HepG2 (cell line): Measurements from ENCODE around the gene STX10. TPM values are rescaled to one million over a fixed set of nuclear protein-coding genes. Genes with fewer than 3 reads are reported as not detected.

Source experiments
- AGO2 ChIP-seq: fragments of 200-400 bp; formaldehyde crosslinking; optimal IDR thresholded peaks from 2 replicates; pipeline ENCODE3; 2017; ENCODE audit warnings: mild to moderate bottlenecking, low read depth, low read length, moderate library complexity
- KDM5B ChIP-seq: sonication (generic); formaldehyde crosslinking; IDR thresholded peaks from 2 replicates; pipeline ENCODE4 v1.4.0; 2020; ENCODE audit warnings: missing genetic modification reagents, mild to moderate bottlenecking, borderline replicate concordance
- MYC ChIP-seq: sonication (generic); formaldehyde crosslinking; IDR thresholded peaks from 2 replicates; pipeline ENCODE4 v1.9.0; 2021; ENCODE audit warnings: missing genetic modification reagents, borderline replicate concordance
- NR2F6 ChIP-seq, 2 experiments: IDR thresholded peaks; 2 replicates each; pipeline ENCODE4 v1.6.1; 2016; ENCODE audit warnings: antibody characterized with exemption in 1 of 2, mild to moderate bottlenecking in 1 of 2
- RBFOX2 ChIP-seq: fragments of 200-400 bp; formaldehyde crosslinking; IDR thresholded peaks from 2 replicates; pipeline ENCODE4 v1.6.1; 2017; ENCODE audit warnings: low read depth, mild to moderate bottlenecking, low read length
- SIN3A ChIP-seq: IDR thresholded peaks from 2 replicates; pipeline ENCODE4 v1.6.1; 2011; ENCODE audit warnings: low read depth, mild to moderate bottlenecking, control low read depth, low read length, borderline replicate concordance
- SP140L ChIP-seq: sonication (generic); formaldehyde crosslinking; IDR thresholded peaks from 2 replicates; pipeline ENCODE4 v1.4.0; 2020; ENCODE audit warnings: missing genetic modification reagents, borderline replicate concordance
- ZNF225 ChIP-seq: sonication (generic); formaldehyde crosslinking; IDR thresholded peaks from 2 replicates; pipeline ENCODE4 v1.4.0; 2020; ENCODE audit warnings: mild to moderate bottlenecking, missing genetic modification reagents
- ZNF484 ChIP-seq: sonication (generic); formaldehyde crosslinking; IDR thresholded peaks from 2 replicates; pipeline ENCODE4 v1.5.1; 2020; ENCODE audit warnings: mild to moderate bottlenecking, low read depth, missing genetic modification reagents, borderline replicate concordance
- ZNF558 ChIP-seq: sonication (generic); formaldehyde crosslinking; IDR thresholded peaks from 2 replicates; pipeline ENCODE4 v1.9.0; 2022; ENCODE audit warnings: mild to moderate bottlenecking, missing genetic modification reagents, borderline replicate concordance
- ZNF703 ChIP-seq: sonication (generic); formaldehyde crosslinking; IDR thresholded peaks from 2 replicates; pipeline ENCODE4 v1.5.1; 2020; ENCODE audit warnings: missing genetic modification reagents, mild to moderate bottlenecking, moderate library complexity, borderline replicate concordance
- polyA plus RNA-seq, 8 experiments: library from polyadenylated mRNA; depleted of rRNA in 3 of 8; stranded (reverse) in 7 of 8; unstranded in 1 of 8; fragments of >200 nt; fragmentation: Illumina TruSeq in 4 of 8; extraction: Trizol in 4 of 8; gene quantifications; 2 replicates each; pipeline versions ENCODE4 v1.2.1 to v1.2.3, GENCODE V29; 2011 to 2016; ENCODE audit warnings: low read depth in 4 of 8, missing spikeins in 1 of 8, mixed read lengths in 1 of 8; ENCODE audit not compliant: insufficient read depth in 1 of 8
- total RNA-seq, 5 experiments: library from RNA; depleted of rRNA; stranded (reverse); fragments of >200 nt; fragmentation: Illumina TruSeq; extraction: Trizol; gene quantifications; 2 replicates each; pipeline ENCODE4 v1.2.3, GENCODE V29; 2016; ENCODE audit warnings: low read depth in 1 of 5
- TF ChIP-seq, protein P1 (sequence below): sonication (generic); formaldehyde crosslinking; IDR thresholded peaks from 2 replicates; pipeline ENCODE4 v1.9.0; 2022; ENCODE audit warnings: low read depth, missing genetic modification reagents
- TF ChIP-seq, protein P2 (sequence below): sonication (generic); formaldehyde crosslinking; IDR thresholded peaks from 2 replicates; pipeline ENCODE4 v1.5.1; 2020; ENCODE audit warnings: missing genetic modification reagents, mild to moderate bottlenecking, borderline replicate concordance
- TF ChIP-seq, protein P3 (sequence below): sonication (generic); formaldehyde crosslinking; IDR thresholded peaks from 2 replicates; pipeline ENCODE4 v1.4.0; 2020; ENCODE audit warnings: low read depth, missing genetic modification reagents
- TF ChIP-seq, protein P4 (sequence below): sonication (generic); formaldehyde crosslinking; IDR thresholded peaks from 2 replicates; pipeline ENCODE4 v1.4.0; 2020; ENCODE audit warnings: missing genetic modification reagents
- TF ChIP-seq, protein P5 (sequence below): sonication (generic); formaldehyde crosslinking; IDR thresholded peaks from 2 replicates; pipeline ENCODE4 v1.4.0; 2020; ENCODE audit warnings: missing genetic modification reagents
- TF ChIP-seq, protein P6 (sequence below): sonication (generic); formaldehyde crosslinking; IDR thresholded peaks from 2 replicates; pipeline ENCODE4 v1.5.0; 2020; ENCODE audit warnings: mild to moderate bottlenecking, missing genetic modification reagents

STX10 gene
- total and polyA plus RNA-seq, 2 of the 13 experiments (the other 11 are each of a cell fraction or from before 2014, with no cell fraction given), result 47.9 to 66.4 TPM

DNA sequence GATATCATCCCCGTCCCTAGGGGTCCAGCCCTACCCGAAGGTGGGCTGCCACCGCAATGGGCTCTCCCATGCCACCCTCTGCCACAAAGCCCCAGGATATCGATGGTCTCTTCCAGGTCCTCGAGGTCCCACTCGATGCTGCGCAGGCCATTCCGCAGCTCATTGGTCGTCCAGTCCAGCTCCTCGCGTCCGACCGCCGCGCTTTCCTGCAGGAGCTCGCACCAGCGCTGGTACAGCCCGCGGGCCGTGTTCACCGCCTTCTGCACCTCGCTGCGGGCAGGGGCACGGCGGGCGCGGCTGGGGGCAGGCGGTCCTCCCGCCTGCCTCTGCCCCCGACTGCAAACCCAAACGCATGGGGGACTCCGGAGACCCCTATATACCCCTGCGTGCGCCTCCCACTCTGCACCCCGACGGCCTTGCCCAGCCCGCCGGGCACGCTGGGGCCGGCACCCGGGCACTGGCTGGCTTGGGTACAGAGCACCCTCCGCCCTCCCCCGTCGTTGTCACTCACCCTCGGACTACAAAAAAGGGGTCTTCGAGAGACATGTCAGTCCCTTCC is 468 bp downstream of the STX10 start (continued):
- TF ChIP-seq, protein P1, sequence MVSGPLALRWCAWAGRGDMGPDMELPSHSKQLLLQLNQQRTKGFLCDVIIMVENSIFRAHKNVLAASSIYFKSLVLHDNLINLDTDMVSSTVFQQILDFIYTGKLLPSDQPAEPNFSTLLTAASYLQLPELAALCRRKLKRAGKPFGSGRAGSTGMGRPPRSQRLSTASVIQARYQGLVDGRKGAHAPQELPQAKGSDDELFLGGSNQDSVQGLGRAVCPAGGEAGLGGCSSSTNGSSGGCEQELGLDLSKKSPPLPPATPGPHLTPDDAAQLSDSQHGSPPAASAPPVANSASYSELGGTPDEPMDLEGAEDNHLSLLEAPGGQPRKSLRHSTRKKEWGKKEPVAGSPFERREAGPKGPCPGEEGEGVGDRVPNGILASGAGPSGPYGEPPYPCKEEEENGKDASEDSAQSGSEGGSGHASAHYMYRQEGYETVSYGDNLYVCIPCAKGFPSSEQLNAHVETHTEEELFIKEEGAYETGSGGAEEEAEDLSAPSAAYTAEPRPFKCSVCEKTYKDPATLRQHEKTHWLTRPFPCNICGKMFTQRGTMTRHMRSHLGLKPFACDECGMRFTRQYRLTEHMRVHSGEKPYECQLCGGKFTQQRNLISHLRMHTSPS (CRISPR knock-in tag), result peak; percentile 79; the same call in 1 of the 2 replicates
- TF ChIP-seq SIN3A, result peak; percentile 35; the same call in 1 of the 2 replicates
- TF ChIP-seq, protein P2, sequence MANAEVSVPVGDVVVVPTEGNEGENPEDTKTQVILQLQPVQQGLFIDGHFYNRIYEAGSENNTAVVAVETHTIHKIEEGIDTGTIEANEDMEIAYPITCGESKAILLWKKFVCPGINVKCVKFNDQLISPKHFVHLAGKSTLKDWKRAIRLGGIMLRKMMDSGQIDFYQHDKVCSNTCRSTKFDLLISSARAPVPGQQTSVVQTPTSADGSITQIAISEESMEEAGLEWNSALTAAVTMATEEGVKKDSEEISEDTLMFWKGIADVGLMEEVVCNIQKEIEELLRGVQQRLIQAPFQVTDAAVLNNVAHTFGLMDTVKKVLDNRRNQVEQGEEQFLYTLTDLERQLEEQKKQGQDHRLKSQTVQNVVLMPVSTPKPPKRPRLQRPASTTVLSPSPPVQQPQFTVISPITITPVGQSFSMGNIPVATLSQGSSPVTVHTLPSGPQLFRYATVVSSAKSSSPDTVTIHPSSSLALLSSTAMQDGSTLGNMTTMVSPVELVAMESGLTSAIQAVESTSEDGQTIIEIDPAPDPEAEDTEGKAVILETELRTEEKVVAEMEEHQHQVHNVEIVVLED (CRISPR knock-in tag), result no peak
- peak; percentile 90; the same call in 1 of the 2 replicates for TF ChIP-seq ZNF558 (CRISPR knock-in tag)
- peak; percentile 31 for TF ChIP-seq AGO2
- peak; percentile 43; the same call in 1 of the 2 replicates for TF ChIP-seq ZNF703
- peak; percentile 69 for TF ChIP-seq RBFOX2
- TF ChIP-seq, protein P3, sequence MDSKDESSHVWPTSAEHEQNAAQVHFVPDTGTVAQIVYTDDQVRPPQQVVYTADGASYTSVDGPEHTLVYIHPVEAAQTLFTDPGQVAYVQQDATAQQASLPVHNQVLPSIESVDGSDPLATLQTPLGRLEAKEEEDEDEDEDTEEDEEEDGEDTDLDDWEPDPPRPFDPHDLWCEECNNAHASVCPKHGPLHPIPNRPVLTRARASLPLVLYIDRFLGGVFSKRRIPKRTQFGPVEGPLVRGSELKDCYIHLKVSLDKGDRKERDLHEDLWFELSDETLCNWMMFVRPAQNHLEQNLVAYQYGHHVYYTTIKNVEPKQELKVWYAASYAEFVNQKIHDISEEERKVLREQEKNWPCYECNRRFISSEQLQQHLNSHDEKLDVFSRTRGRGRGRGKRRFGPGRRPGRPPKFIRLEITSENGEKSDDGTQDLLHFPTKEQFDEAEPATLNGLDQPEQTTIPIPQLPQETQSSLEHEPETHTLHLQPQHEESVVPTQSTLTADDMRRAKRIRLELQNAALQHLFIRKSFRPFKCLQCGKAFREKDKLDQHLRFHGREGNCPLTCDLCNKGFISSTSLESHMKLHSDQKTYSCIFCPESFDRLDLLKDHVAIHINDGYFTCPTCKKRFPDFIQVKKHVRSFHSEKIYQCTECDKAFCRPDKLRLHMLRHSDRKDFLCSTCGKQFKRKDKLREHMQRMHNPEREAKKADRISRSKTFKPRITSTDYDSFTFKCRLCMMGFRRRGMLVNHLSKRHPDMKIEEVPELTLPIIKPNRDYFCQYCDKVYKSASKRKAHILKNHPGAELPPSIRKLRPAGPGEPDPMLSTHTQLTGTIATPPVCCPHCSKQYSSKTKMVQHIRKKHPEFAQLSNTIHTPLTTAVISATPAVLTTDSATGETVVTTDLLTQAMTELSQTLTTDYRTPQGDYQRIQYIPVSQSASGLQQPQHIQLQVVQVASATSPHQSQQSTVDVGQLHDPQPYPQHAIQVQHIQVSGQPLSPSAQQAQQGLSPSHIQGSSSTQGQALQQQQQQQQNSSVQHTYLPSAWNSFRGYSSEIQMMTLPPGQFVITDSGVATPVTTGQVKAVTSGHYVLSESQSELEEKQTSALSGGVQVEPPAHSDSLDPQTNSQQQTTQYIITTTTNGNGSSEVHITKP (CRISPR knock-in tag), result peak; percentile 93
- no peak for TF ChIP-seq ZNF225 (CRISPR knock-in tag)
- TF ChIP-seq, protein P4, sequence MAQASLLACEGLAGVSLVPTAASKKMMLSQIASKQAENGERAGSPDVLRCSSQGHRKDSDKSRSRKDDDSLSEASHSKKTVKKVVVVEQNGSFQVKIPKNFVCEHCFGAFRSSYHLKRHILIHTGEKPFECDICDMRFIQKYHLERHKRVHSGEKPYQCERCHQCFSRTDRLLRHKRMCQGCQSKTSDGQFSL (CRISPR knock-in tag), result no peak
- TF ChIP-seq KDM5B (CRISPR knock-in tag), result peak; percentile 58; the same call in 1 of the 2 replicates
- TF ChIP-seq, protein P5, sequence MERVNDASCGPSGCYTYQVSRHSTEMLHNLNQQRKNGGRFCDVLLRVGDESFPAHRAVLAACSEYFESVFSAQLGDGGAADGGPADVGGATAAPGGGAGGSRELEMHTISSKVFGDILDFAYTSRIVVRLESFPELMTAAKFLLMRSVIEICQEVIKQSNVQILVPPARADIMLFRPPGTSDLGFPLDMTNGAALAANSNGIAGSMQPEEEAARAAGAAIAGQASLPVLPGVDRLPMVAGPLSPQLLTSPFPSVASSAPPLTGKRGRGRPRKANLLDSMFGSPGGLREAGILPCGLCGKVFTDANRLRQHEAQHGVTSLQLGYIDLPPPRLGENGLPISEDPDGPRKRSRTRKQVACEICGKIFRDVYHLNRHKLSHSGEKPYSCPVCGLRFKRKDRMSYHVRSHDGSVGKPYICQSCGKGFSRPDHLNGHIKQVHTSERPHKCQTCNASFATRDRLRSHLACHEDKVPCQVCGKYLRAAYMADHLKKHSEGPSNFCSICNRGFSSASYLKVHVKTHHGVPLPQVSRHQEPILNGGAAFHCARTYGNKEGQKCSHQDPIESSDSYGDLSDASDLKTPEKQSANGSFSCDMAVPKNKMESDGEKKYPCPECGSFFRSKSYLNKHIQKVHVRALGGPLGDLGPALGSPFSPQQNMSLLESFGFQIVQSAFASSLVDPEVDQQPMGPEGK (CRISPR knock-in tag), result peak; percentile 23; the same call in 1 of the 2 replicates
- TF ChIP-seq, protein P6, sequence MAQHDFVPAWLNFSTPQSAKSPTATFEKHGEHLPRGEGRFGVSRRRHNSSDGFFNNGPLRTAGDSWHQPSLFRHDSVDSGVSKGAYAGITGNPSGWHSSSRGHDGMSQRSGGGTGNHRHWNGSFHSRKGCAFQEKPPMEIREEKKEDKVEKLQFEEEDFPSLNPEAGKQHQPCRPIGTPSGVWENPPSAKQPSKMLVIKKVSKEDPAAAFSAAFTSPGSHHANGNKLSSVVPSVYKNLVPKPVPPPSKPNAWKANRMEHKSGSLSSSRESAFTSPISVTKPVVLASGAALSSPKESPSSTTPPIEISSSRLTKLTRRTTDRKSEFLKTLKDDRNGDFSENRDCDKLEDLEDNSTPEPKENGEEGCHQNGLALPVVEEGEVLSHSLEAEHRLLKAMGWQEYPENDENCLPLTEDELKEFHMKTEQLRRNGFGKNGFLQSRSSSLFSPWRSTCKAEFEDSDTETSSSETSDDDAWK (CRISPR knock-in tag), result no peak
- no peak for TF ChIP-seq ZNF484 (CRISPR knock-in tag)
- peak; percentile 12; the same call in 1 of the 2 replicates for TF ChIP-seq MYC
- TF ChIP-seq NR2F6 (IDR thresholded peaks at IDR 0.05), result peak; percentile 63; the same call in 1 of the 2 replicates
- TF ChIP-seq NR2F6 (CRISPR knock-in tag; IDR thresholded peaks at IDR 0.05), result no peak
- TF ChIP-seq SP140L, result no peak
